ENCODE measurements around the gene FSHR. TPM values are rescaled to one million over a fixed set of nuclear protein-coding genes. Genes with fewer than 3 reads are reported as not detected.

The FSHR gene
- total RNA-seq, 1 donor from 2014 or later: not detected

- DNase-seq (ENCODE audit: low spot score): no peak
- no peak for ATAC-seq
These were observed 238.4 kb downstream of the FSHR start for GRCh38 chr2:48915884-48916283.

- DNase-seq (ENCODE audit: low spot score) (no peak), ATAC-seq (no peak)
These were observed 239.1 kb downstream of the FSHR start for GRCh38 chr2:48915227-48915626.

- DNase-seq (ENCODE audit: low spot score) (no peak), ATAC-seq (no peak)
These were observed 239.7 kb downstream of the FSHR start for GRCh38 chr2:48914477-48915089.

Data from left lobe of liver (tissue), 2 donors.